Smooth muscle cell (in vitro differentiated cells): ENCODE results near the gene TFE3. TPM values are rescaled to one million over a fixed set of nuclear protein-coding genes. Genes with fewer than 3 reads are reported as not detected.

Experiments used
- DNase-seq: peaks from one replicate; lab custom pipeline; 2025; ENCODE audit not compliant: unreplicated experiment; lab: John Stamatoyannopoulos, UW
- H2AFZ ChIP-seq: fragments of 200-600 bp; sonication (generic); 2 replicates; pipeline ENCODE4 v1.6.0; 2016; ENCODE audit warnings: antibody characterized with exemption, low read depth, mild to moderate bottlenecking
- H3F3A ChIP-seq: fragments of 200-600 bp; sonication (generic); 2 replicates; pipeline ENCODE4 v1.6.0; 2017; ENCODE audit warnings: antibody characterized with exemption, low read depth
- H3K27ac ChIP-seq: fragments of 200-600 bp; sonication (generic); 2 replicates; pipeline ENCODE4 v1.5.1; 2016; ENCODE audit warnings: low read depth, mild to moderate bottlenecking
- H3K27me3 ChIP-seq: fragments of 200-600 bp; sonication (generic); 2 replicates; pipeline ENCODE4 v1.6.1; 2016; ENCODE audit warnings: low read depth, mild to moderate bottlenecking
- H3K36me3 ChIP-seq: fragments of 200-600 bp; sonication (generic); 2 replicates; pipeline ENCODE4 v1.5.1; 2016; ENCODE audit warnings: low read depth
- H3K4me1 ChIP-seq: fragments of 200-600 bp; sonication (generic); 2 replicates; pipeline ENCODE4 v1.5.1; 2016; ENCODE audit warnings: low read depth
- H3K4me2 ChIP-seq: fragments of 200-600 bp; sonication (generic); 2 replicates; pipeline ENCODE4 v1.6.0; 2016; ENCODE audit warnings: mild to moderate bottlenecking
- H3K4me3 ChIP-seq: fragments of 200-600 bp; sonication (generic); 2 replicates; pipeline ENCODE4 v1.5.1; 2016; ENCODE audit warnings: mild to moderate bottlenecking
- H3K79me2 ChIP-seq: fragments of 200-600 bp; sonication (generic); 2 replicates; pipeline ENCODE4 v1.6.0; 2016; ENCODE audit warnings: low read depth, mild to moderate bottlenecking
- H3K9ac ChIP-seq: fragments of 200-600 bp; sonication (generic); 2 replicates; pipeline ENCODE4 v1.6.0; 2016; ENCODE audit warnings: low read depth
- H3K9me3 ChIP-seq: fragments of 200-600 bp; sonication (generic); replicated peaks from 2 replicates; pipeline ENCODE4 v1.5.1; 2016; ENCODE audit warnings: low read depth
- H4K20me1 ChIP-seq: fragments of 200-600 bp; sonication (generic); 2 replicates; pipeline ENCODE4 v1.6.0; 2016; ENCODE audit warnings: low read depth
- CTCF ChIP-seq: fragments of 200-600 bp; sonication (generic); IDR thresholded peaks from 2 replicates; pipeline ENCODE4 v1.5.1; 2017; ENCODE audit warnings: borderline replicate concordance, mild to moderate bottlenecking, antibody characterized with exemption; ENCODE audit not compliant: insufficient read depth, poor library complexity, severe bottlenecking
- WGBS: methylation state at CpG from one replicate; pipeline ENCODE4 v1.1.7; 2016; ENCODE audit warnings: low lambda C conversion rate; 5-methylcytosine and 5-hydroxymethylcytosine counted together
- polyA plus RNA-seq: library from polyadenylated mRNA; unstranded; fragments of >200 nt; fragmentation: Nextera tagmentation; extraction: Ambion mirVana; gene quantifications from 2 replicates; pipeline ENCODE4 v1.2.1, GENCODE V29; 2016
- total RNA-seq: library from RNA; depleted of rRNA; stranded (reverse); fragments of >200 nt; gene quantifications from 2 replicates; pipeline ENCODE4 v1.2.3, GENCODE V29; 2014

Gene TFE3
- total and polyA plus RNA-seq, 2 experiments from 2014 or later = 23.6 to 35.2 TPM

GRCh38 chrX:48999030-48999429 lies 44.1 kb downstream of the TFE3 start:
- no peaks in the 10 kb centered on the region for H3K27me3 ChIP-seq
- peaks cover 10% of the 10 kb centered on the region for H4K20me1 ChIP-seq
- TF ChIP-seq CTCF = no peak
- DNase-seq = no peak
- peaks cover 3% of the 10 kb centered on the region for H3K36me3 ChIP-seq
- peaks cover 14% of the 10 kb centered on the region for H3K79me2 ChIP-seq
- H3K4me1 ChIP-seq = no peaks in the 10 kb centered on the region
- no peak overlapping the region for H3K4me2 ChIP-seq
- no peak overlapping the region for H3K9ac ChIP-seq
- H3K4me3 ChIP-seq = no peak overlapping the region
- H3K27ac ChIP-seq = no peak overlapping the region
- no peaks in the 10 kb centered on the region for H3K9me3 ChIP-seq
- H2AFZ ChIP-seq = no peak overlapping the region
- no peaks in the 10 kb centered on the region for H3F3A ChIP-seq
- WGBS = 85% methylated on average over 5 of the region's 5 CpGs

- Histone ChIP-seq H3F3A (no peaks in the 10 kb centered on the region), H4K20me1 (peaks cover 10% of the 10 kb centered on the region), H3K79me2 (peaks cover 14% of the 10 kb centered on the region), H3K4me3 (no peak overlapping the region), H3K9me3 (no peaks in the 10 kb centered on the region), H3K9ac (no peak overlapping the region), H3K27me3 (no peaks in the 10 kb centered on the region), H2AFZ (no peak overlapping the region), H3K4me2 (no peak overlapping the region), H3K4me1 (no peaks in the 10 kb centered on the region), H3K36me3 (peaks cover 3% of the 10 kb centered on the region), H3K27ac (no peak overlapping the region)
- no peak for TF ChIP-seq CTCF
- DNase-seq = no peak
- WGBS = 78% methylated on average over 4 of the region's 4 CpGs
Observed at GRCh38 chrX:48998391-48998790, 44.8 kb downstream of the TFE3 start.

- Histone ChIP-seq H3K4me1 (no peaks in the 10 kb centered on the region), H3F3A (no peaks in the 10 kb centered on the region), H3K9me3 (no peaks in the 10 kb centered on the region), H3K27ac (no peak overlapping the region), H3K9ac (no peak overlapping the region), H2AFZ (no peak overlapping the region), H4K20me1 (peaks cover 10% of the 10 kb centered on the region), H3K4me2 (no peak overlapping the region), H3K4me3 (no peak overlapping the region), H3K79me2 (peaks cover 14% of the 10 kb centered on the region), H3K27me3 (no peaks in the 10 kb centered on the region), H3K36me3 (peaks cover 3% of the 10 kb centered on the region)
- DNase-seq = no peak
- 53% methylated on average over 1 of the region's 1 CpG for WGBS
- no peak for TF ChIP-seq CTCF
Observed at GRCh38 chrX:48997865-48998264, 45.3 kb downstream of the TFE3 start.

GRCh38 chrX:48997455-48997854 lies 45.7 kb downstream of the TFE3 start:
- 68% methylated on average over 3 of the region's 3 CpGs for WGBS
- peaks cover 3% of the 10 kb centered on the region for H3K36me3 ChIP-seq
- DNase-seq = no peak
- H3K9ac ChIP-seq = no peak overlapping the region
- H3K4me1 ChIP-seq = no peaks in the 10 kb centered on the region
- H2AFZ ChIP-seq = no peak overlapping the region
- TF ChIP-seq CTCF = no peak
- no peak overlapping the region for H3K4me3 ChIP-seq
- H3F3A ChIP-seq = no peaks in the 10 kb centered on the region
- peaks cover 14% of the 10 kb centered on the region for H3K79me2 ChIP-seq
- H4K20me1 ChIP-seq = peaks cover 10% of the 10 kb centered on the region
- H3K27me3 ChIP-seq = no peaks in the 10 kb centered on the region
- no peak overlapping the region for H3K27ac ChIP-seq
- no peak overlapping the region for H3K4me2 ChIP-seq
- H3K9me3 ChIP-seq = no peaks in the 10 kb centered on the region
